ENCODE results near the gene GAS1.

Gene GAS1

DNA sequence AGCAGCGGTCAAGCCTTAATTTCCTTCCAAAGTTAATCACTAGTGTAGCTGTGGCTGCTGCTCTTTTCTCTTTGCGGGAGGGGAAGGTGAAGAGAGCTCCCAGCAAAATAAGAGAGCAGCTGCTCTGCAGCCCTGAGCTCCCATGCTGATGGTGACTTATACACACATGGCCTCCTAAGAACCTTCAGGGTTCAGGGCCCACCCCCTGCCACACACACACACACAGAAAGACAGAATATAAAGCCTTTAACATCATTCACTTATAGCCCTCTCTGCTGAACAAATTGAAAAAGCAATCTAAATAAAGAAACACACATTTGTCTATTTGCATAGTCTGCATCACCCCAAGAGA, 43.6 kb downstream of the GAS1 start:
- H3K9me3 ChIP-seq (ENCODE audit: control insufficient read depth, low read length): peaks cover 4% of the 10 kb centered on the region
- H3K14ac ChIP-seq (ENCODE audit: low read length in 2 of 2): no peak overlapping the region
- H2AK5ac ChIP-seq (ENCODE audit: low read length, severe bottlenecking): no peak overlapping the region
- peaks cover 16% of the 10 kb centered on the region for H3K4me1 ChIP-seq (ENCODE audit: control insufficient read depth, insufficient read depth, low read depth, low read length)
- no peak overlapping the region for H3K23ac ChIP-seq (ENCODE audit: low read length in 2 of 2)
- no peak overlapping the region for H2BK5ac ChIP-seq (ENCODE audit: low read depth, low read length, poor library complexity, severe bottlenecking)
- H4K8ac ChIP-seq (ENCODE audit: low read length): no peak overlapping the region
- H3K9ac ChIP-seq (ENCODE audit: low read length): no peak overlapping the region
- H3K18ac ChIP-seq (ENCODE audit: low read depth in 1 of 2, low read length in 2 of 2): no peak overlapping the region
- H4K91ac ChIP-seq (ENCODE audit: low read length): no peak overlapping the region
- no peak overlapping the region for H3K4me3 ChIP-seq (ENCODE audit: insufficient read depth in 1 of 2, low read depth in 1 of 2, low read length in 2 of 2)
- H2BK12ac ChIP-seq (ENCODE audit: low read length in 2 of 2): no peak overlapping the region
- no peaks in the 10 kb centered on the region for H3K79me1 ChIP-seq (replicated peaks; ENCODE audit: low read length, poor library complexity, severe bottlenecking)
- H2BK15ac ChIP-seq (ENCODE audit: low read depth, poor library complexity, severe bottlenecking): no peak overlapping the region
- peaks cover 0 to 11% of the 10 kb centered on the region in 2 experiments for H3K27me3 ChIP-seq (ENCODE audit: control insufficient read depth in 1 of 2, insufficient read depth in 1 of 2, low read length in 2 of 2)
- no peak overlapping the region for H3K4me2 ChIP-seq (ENCODE audit: low read length, poor library complexity, severe bottlenecking)
- H3K36me3 ChIP-seq (ENCODE audit: control insufficient read depth in 1 of 2, insufficient read depth in 2 of 2, low read depth in 1 of 2, low read length in 2 of 2): no peaks in the 10 kb centered on the region
- H3K4ac ChIP-seq (ENCODE audit: low read depth in 1 of 2, low read length in 2 of 2): no peak overlapping the region
- no peak overlapping the region for H2BK120ac ChIP-seq (ENCODE audit: low read depth, low read length)
- no peak for DNase-seq
- 25% methylated on average over 2 of the region's 2 CpGs for WGBS
- H2AFZ ChIP-seq (ENCODE audit: low read depth, low read length): no peak overlapping the region
- no peak overlapping the region for H3K27ac ChIP-seq (ENCODE audit: low read length, poor library complexity, severe bottlenecking)

DNA sequence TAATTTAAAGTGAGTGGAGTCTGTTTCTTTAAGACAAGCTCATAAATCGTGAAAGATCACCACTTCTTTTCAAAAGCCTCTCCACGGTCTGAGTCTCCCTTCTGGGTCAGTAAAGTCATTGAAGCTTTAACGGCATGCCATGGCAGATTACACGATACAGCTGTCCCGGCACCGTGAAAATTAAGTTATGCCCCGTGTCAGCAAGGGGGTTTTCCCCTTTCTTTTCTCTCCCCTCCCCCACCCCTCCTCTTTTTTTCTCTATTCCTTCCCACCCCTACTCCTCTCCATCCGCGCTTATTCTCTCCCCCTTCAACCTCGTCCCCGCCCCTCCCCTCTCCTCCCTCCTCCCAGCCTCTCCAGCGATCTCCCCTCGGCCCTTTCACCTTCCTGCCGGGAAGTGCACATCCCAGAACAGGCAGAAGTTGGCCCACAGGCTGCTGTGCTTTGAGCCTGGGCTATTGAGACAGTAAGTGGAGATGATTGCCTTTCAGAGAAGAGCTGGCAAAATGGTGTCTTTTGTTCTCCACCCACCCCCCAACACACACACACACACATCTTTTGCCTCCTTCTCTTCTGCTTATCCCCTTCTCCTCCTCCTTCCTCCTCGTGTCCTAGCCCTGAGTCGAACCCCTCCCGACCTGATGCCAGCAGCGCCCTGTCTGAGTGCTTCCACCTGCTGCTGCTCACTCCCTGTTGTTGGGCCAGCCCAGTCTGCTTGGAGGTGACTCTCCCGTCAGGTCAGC, 44.1 kb downstream of the GAS1 start:
- H3K4ac ChIP-seq (ENCODE audit: low read depth in 1 of 2, low read length in 2 of 2): no peak overlapping the region
- H3K9me3 ChIP-seq (ENCODE audit: control insufficient read depth, low read length): peaks cover 4% of the 10 kb centered on the region
- no peak overlapping the region for H3K27ac ChIP-seq (ENCODE audit: low read length, poor library complexity, severe bottlenecking)
- no peaks in the 10 kb centered on the region for H3K79me1 ChIP-seq (replicated peaks; ENCODE audit: low read length, poor library complexity, severe bottlenecking)
- no peak overlapping the region for H2AK5ac ChIP-seq (ENCODE audit: low read length, severe bottlenecking)
- H4K91ac ChIP-seq (ENCODE audit: low read length): no peak overlapping the region
- H3K4me3 ChIP-seq (ENCODE audit: insufficient read depth in 1 of 2, low read depth in 1 of 2, low read length in 2 of 2): peak overlapping the region; percentile 32 to 51
- no peak overlapping the region for H3K14ac ChIP-seq (ENCODE audit: low read length in 2 of 2)
- no peak overlapping the region for H4K8ac ChIP-seq (ENCODE audit: low read length)
- H3K27me3 ChIP-seq (ENCODE audit: control insufficient read depth in 1 of 2, insufficient read depth in 1 of 2, low read length in 2 of 2): peaks cover 0 to 11% of the 10 kb centered on the region in 2 experiments
- H3K36me3 ChIP-seq (ENCODE audit: control insufficient read depth in 1 of 2, insufficient read depth in 2 of 2, low read depth in 1 of 2, low read length in 2 of 2): no peaks in the 10 kb centered on the region
- no peak overlapping the region for H2BK120ac ChIP-seq (ENCODE audit: low read depth, low read length)
- peak overlapping the region; percentile 65 for H3K4me2 ChIP-seq (ENCODE audit: low read length, poor library complexity, severe bottlenecking)
- 2% methylated on average over 16 of the region's 19 CpGs for WGBS
- no peak overlapping the region for H3K23ac ChIP-seq (ENCODE audit: low read length in 2 of 2)
- H3K18ac ChIP-seq (ENCODE audit: low read depth in 1 of 2, low read length in 2 of 2): no peak overlapping the region
- H3K4me1 ChIP-seq (ENCODE audit: control insufficient read depth, insufficient read depth, low read depth, low read length): peaks cover 16% of the 10 kb centered on the region
- H3K9ac ChIP-seq (ENCODE audit: low read length): no peak overlapping the region
- no peak overlapping the region for H2BK12ac ChIP-seq (ENCODE audit: low read length in 2 of 2)
- no peak overlapping the region for H2AFZ ChIP-seq (ENCODE audit: low read depth, low read length)
- no peak overlapping the region for H2BK15ac ChIP-seq (ENCODE audit: low read depth, poor library complexity, severe bottlenecking)
- DNase-seq: peak; percentile 6
- no peak overlapping the region for H2BK5ac ChIP-seq (ENCODE audit: low read depth, low read length, poor library complexity, severe bottlenecking)

DNA sequence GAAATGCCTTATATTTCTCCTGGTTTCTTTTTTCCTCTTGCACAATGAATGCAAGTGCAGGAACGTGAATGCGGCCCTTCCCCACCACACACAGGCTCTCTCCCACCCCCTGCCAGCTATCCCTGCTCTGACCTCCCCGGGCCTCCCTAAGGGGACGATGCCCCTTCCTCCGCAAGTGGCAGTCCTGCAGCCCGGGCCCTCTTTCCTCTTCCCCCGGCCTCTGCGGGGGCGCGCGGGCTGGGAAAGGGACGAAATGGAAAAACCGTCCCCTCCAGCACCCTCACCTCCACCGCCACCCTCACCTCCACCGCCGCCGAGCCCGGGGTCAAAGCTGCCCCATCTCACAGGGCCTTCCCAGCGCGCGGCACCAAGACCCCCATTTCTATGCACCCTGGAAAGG, 44.7 kb downstream of the GAS1 start:
- Histone ChIP-seq H2BK12ac (ENCODE audit: low read length in 2 of 2) (no peak overlapping the region), H3K4me3 (ENCODE audit: insufficient read depth in 1 of 2, low read depth in 1 of 2, low read length in 2 of 2) (peak overlapping the region; percentile 32 to 51), H3K36me3 (ENCODE audit: control insufficient read depth in 1 of 2, insufficient read depth in 2 of 2, low read depth in 1 of 2, low read length in 2 of 2) (no peaks in the 10 kb centered on the region), H3K4me1 (ENCODE audit: control insufficient read depth, insufficient read depth, low read depth, low read length) (peaks cover 16% of the 10 kb centered on the region), H2BK15ac (ENCODE audit: low read depth, poor library complexity, severe bottlenecking) (no peak overlapping the region), H3K9me3 (ENCODE audit: control insufficient read depth, low read length) (peaks cover 4% of the 10 kb centered on the region), H4K8ac (ENCODE audit: low read length) (no peak overlapping the region), H2BK120ac (ENCODE audit: low read depth, low read length) (no peak overlapping the region), H3K14ac (ENCODE audit: low read length in 2 of 2) (no peak overlapping the region), H3K27ac (ENCODE audit: low read length, poor library complexity, severe bottlenecking) (no peak overlapping the region), H3K9ac (ENCODE audit: low read length) (no peak overlapping the region), H3K18ac (ENCODE audit: low read depth in 1 of 2, low read length in 2 of 2) (no peak overlapping the region), H3K27me3 (ENCODE audit: control insufficient read depth in 1 of 2, insufficient read depth in 1 of 2, low read length in 2 of 2) (peaks cover 0 to 11% of the 10 kb centered on the region in 2 experiments), H2AFZ (ENCODE audit: low read depth, low read length) (no peak overlapping the region), H4K91ac (ENCODE audit: low read length) (no peak overlapping the region), H2AK5ac (ENCODE audit: low read length, severe bottlenecking) (no peak overlapping the region), H3K4ac (ENCODE audit: low read depth in 1 of 2, low read length in 2 of 2) (no peak overlapping the region), H2BK5ac (ENCODE audit: low read depth, low read length, poor library complexity, severe bottlenecking) (no peak overlapping the region), H3K79me1 (replicated peaks; ENCODE audit: low read length, poor library complexity, severe bottlenecking) (no peaks in the 10 kb centered on the region), H3K23ac (ENCODE audit: low read length in 2 of 2) (peak overlapping the region in 1 of 2 experiments; percentile 57), H3K4me2 (ENCODE audit: low read length, poor library complexity, severe bottlenecking) (peak overlapping the region; percentile 65)
- WGBS: 4% methylated on average over 8 of the region's 21 CpGs
- no peak for DNase-seq

DNA sequence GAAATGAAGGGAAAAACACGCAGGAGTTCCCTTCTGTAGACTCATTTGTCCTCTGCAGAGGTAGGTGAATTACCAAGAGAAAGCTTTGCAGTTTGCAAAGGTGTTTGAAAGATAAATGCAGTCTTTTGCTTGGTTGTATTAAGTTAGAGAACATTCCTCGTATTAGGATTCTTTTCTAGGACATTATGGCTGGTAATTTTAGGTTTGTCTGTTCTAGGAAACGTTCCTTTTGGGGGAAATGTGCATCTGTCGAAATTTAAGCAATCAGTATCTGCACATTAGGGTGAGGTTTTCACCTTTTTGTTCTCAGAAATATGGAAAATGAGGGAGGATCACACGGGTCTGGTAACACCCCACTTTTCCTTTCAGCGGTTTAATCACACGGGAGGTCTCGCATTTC, 45.1 kb downstream of the GAS1 start:
- Histone ChIP-seq H3K23ac (ENCODE audit: low read length in 2 of 2) (no peak overlapping the region), H4K91ac (ENCODE audit: low read length) (no peak overlapping the region), H2BK12ac (ENCODE audit: low read length in 2 of 2) (no peak overlapping the region), H2BK120ac (ENCODE audit: low read depth, low read length) (no peak overlapping the region), H3K14ac (ENCODE audit: low read length in 2 of 2) (no peak overlapping the region), H2AFZ (ENCODE audit: low read depth, low read length) (no peak overlapping the region), H3K18ac (ENCODE audit: low read depth in 1 of 2, low read length in 2 of 2) (no peak overlapping the region), H3K27ac (ENCODE audit: low read length, poor library complexity, severe bottlenecking) (no peak overlapping the region), H3K36me3 (ENCODE audit: control insufficient read depth in 1 of 2, insufficient read depth in 2 of 2, low read depth in 1 of 2, low read length in 2 of 2) (no peaks in the 10 kb centered on the region), H3K27me3 (ENCODE audit: control insufficient read depth in 1 of 2, insufficient read depth in 1 of 2, low read length in 2 of 2) (peaks cover 0 to 11% of the 10 kb centered on the region in 2 experiments), H3K4me3 (ENCODE audit: insufficient read depth in 1 of 2, low read depth in 1 of 2, low read length in 2 of 2) (no peak overlapping the region), H3K79me1 (replicated peaks; ENCODE audit: low read length, poor library complexity, severe bottlenecking) (no peaks in the 10 kb centered on the region), H2BK5ac (ENCODE audit: low read depth, low read length, poor library complexity, severe bottlenecking) (no peak overlapping the region), H3K4ac (ENCODE audit: low read depth in 1 of 2, low read length in 2 of 2) (no peak overlapping the region), H4K8ac (ENCODE audit: low read length) (no peak overlapping the region), H3K9me3 (ENCODE audit: control insufficient read depth, low read length) (peaks cover 4% of the 10 kb centered on the region), H2BK15ac (ENCODE audit: low read depth, poor library complexity, severe bottlenecking) (no peak overlapping the region), H3K4me2 (ENCODE audit: low read length, poor library complexity, severe bottlenecking) (peak overlapping the region; percentile 65), H2AK5ac (ENCODE audit: low read length, severe bottlenecking) (no peak overlapping the region), H3K4me1 (ENCODE audit: control insufficient read depth, insufficient read depth, low read depth, low read length) (peaks cover 16% of the 10 kb centered on the region), H3K9ac (ENCODE audit: low read length) (no peak overlapping the region)
- WGBS: 10% methylated on average over 8 of the region's 8 CpGs
- DNase-seq: no peak

Measured in mesenchymal stem cell (in vitro differentiated cells and primary cell).